K562 (cell line): ENCODE measurements around the gene RGS4. TPM values are rescaled to one million over a fixed set of nuclear protein-coding genes. Genes with fewer than 3 reads are reported as not detected.

Source experiments
- ATAC-seq: fragments of 200-7000 bp; cut with Tn5 transposase; 3 replicates; pipeline ENCODE4 v1.9.1; 2020; ENCODE audit warnings: moderate library complexity
- BruUV-seq: library from RNA; stranded (reverse); fragments of 400-500 nt; replicated peaks from 2 replicates; lab custom pipeline; 2021; lab: Mats Ljungman, UMichigan
- CTCF ChIA-PET: fragments of 300-600 bp; formaldehyde crosslinking; extraction: SDS; loops from one replicate; lab custom pipeline; 2021; ENCODE audit warnings: low intra/inter-chr PET ratio; lab: Yijun Ruan, JAX
- POLR2A ChIA-PET: fragments of 300-600, 350-650 bp; sonication (Branson Sonifier 250); formaldehyde crosslinking; extraction: SDS; loops from one replicate; lab custom pipeline; 2021; ENCODE audit warnings: antibody characterized with exemption, inconsistent platforms; lab: Yijun Ruan, JAX
- DNase-seq, 4 experiments: peaks; one replicate each; pipeline versions ENCODE4 v3.0.0 to v3.0.0-alpha.2; 2011 to 2018; ENCODE audit warnings: low spot score in 3 of 4, mixed read lengths in 3 of 4; ENCODE audit errors: extremely low read depth in 1 of 4
- FAIRE-seq: peaks from 2 replicates; lab custom pipeline; 2011; peaks lifted over from hg19 to GRCh38; lab: Jason Lieb, UNC
- H2AFZ ChIP-seq: 2 replicates; pipeline ENCODE4 v1.6.0; 2011; ENCODE audit warnings: low read depth, low read length, control low read depth, inconsistent platforms
- H3K27ac ChIP-seq: fragments of 200-600 bp; 3 replicates; pipeline ENCODE4 v1.8.0; 2011; ENCODE audit warnings: low read depth, mild to moderate bottlenecking, control low read depth, inconsistent platforms, low read length, moderate library complexity, mixed read lengths; ENCODE audit errors: extremely low read depth
- H3K27me3 ChIP-seq, 2 experiments: fragments of 300-600 bp in 1 of 2; 2 replicates in 1 of 2; 3 replicates in 1 of 2; pipeline versions ENCODE4 v1.6.0 to v1.8.0; 2011; ENCODE audit warnings: inconsistent platforms in 2 of 2, low read length in 2 of 2, mild to moderate bottlenecking in 1 of 2, mixed read lengths in 1 of 2, moderate library complexity in 1 of 2; ENCODE audit not compliant: control insufficient read depth in 2 of 2, insufficient read depth in 2 of 2
- H3K36me3 ChIP-seq: fragments of 300-600 bp; 3 replicates; pipeline ENCODE4 v1.8.0; 2011; ENCODE audit warnings: mild to moderate bottlenecking, low read length, inconsistent platforms; ENCODE audit not compliant: control insufficient read depth, insufficient read depth
- H3K4me1 ChIP-seq, 2 experiments: fragments of 200-600 bp in 1 of 2; replicated peaks in 1 of 2; 2 replicates in 1 of 2; 3 replicates in 1 of 2; pipeline versions ENCODE4 v1.5.1 to v1.8.0; 2011; ENCODE audit warnings: inconsistent platforms in 2 of 2, low read length in 2 of 2, mild to moderate bottlenecking in 1 of 2, mixed read lengths in 1 of 2, moderate library complexity in 1 of 2; ENCODE audit not compliant: control insufficient read depth in 2 of 2, insufficient read depth in 2 of 2
- H3K4me2 ChIP-seq: 2 replicates; pipeline ENCODE4 v1.6.1; 2011; ENCODE audit warnings: low read length, control low read depth, inconsistent platforms, mixed read lengths; ENCODE audit not compliant: insufficient read depth
- H3K4me3 ChIP-seq: fragments of 200-600 bp; sonication (generic), shearing (Covaris generic); 2 replicates; pipeline ENCODE4 v1.5.1; 2016; ENCODE audit warnings: control low read depth, inconsistent platforms
- H3K79me2 ChIP-seq: fragments of 200-600 bp; 3 replicates; pipeline ENCODE4 v1.8.0; 2011; ENCODE audit warnings: low read length, inconsistent platforms; ENCODE audit not compliant: control insufficient read depth, insufficient read depth
- H3K9ac ChIP-seq, 2 experiments: 2 replicates each; pipeline versions ENCODE4 v1.6.0 to v1.6.1; 2011; ENCODE audit warnings: low read depth in 2 of 2, low read length in 2 of 2, control low read depth in 1 of 2, inconsistent platforms in 1 of 2, mild to moderate bottlenecking in 1 of 2, mixed read lengths in 1 of 2; ENCODE audit not compliant: insufficient read depth in 1 of 2
- H3K9me1 ChIP-seq: one replicate; pipeline ENCODE4 v1.6.0; 2011; ENCODE audit warnings: inconsistent platforms, mild to moderate bottlenecking, low read length, moderate library complexity; ENCODE audit not compliant: control insufficient read depth, insufficient read depth
- H3K9me3 ChIP-seq: replicated peaks from 2 replicates; pipeline ENCODE4 v1.5.1; 2011; ENCODE audit warnings: low read depth, low read length, inconsistent platforms; ENCODE audit not compliant: control insufficient read depth, insufficient read depth
- H4K20me1 ChIP-seq: replicated peaks from 2 replicates; pipeline ENCODE4 v1.6.1; 2011; ENCODE audit warnings: low read length, inconsistent platforms, mixed read lengths; ENCODE audit not compliant: control insufficient read depth, insufficient read depth
- PATZ1 ChIP-seq: fragments of 250-450 bp; sonication (Bioruptor Pico); IDR thresholded peaks from 2 replicates; pipeline ENCODE4 v1.5.0; 2020; ENCODE audit warnings: mild to moderate bottlenecking, borderline replicate concordance
- PRPF4 ChIP-seq: fragments of 200-400 bp; formaldehyde crosslinking; IDR thresholded peaks from one replicate; pipeline ENCODE4 v1.6.1; 2017; ENCODE audit warnings: low read length, low read depth, mild to moderate bottlenecking; ENCODE audit not compliant: insufficient read depth, poor library complexity, severe bottlenecking
- RFX1 ChIP-seq: fragments of 450-650 bp; IDR thresholded peaks from 2 replicates; pipeline ENCODE4 v1.6.1; 2016; ENCODE audit warnings: mild to moderate bottlenecking, moderate library complexity
- TBL1XR1 ChIP-seq, 2 experiments: IDR thresholded peaks; 2 replicates each; pipeline ENCODE4 v1.6.1; 2012; ENCODE audit warnings: improper control_type of control experiment in 2 of 2, low read length in 2 of 2, mild to moderate bottlenecking in 1 of 2
- U2AF1 ChIP-seq: fragments of 200-400 bp; formaldehyde crosslinking; optimal IDR thresholded peaks from 2 replicates; pipeline ENCODE3; 2017; ENCODE audit warnings: mild to moderate bottlenecking, low read depth, low read length, moderate library complexity
- ZNF717 ChIP-seq: fragments of 250-450 bp; sonication (Bioruptor Pico); IDR thresholded peaks from 2 replicates; pipeline ENCODE4 v1.5.0; 2021
- ZNF778 ChIP-seq: fragments of 450-650 bp; formaldehyde crosslinking; IDR thresholded peaks from 2 replicates; pipeline ENCODE4 v1.4.0; 2020; ENCODE audit warnings: mild to moderate bottlenecking, moderate library complexity
- WGBS: fragments of 100-300 bp; shearing (Covaris generic); methylation state at CpG from one replicate; pipeline ENCODE4 v1.1.6; 2016; ENCODE audit warnings: low coverage, mixed read lengths; ENCODE audit not compliant: insufficient coverage; ENCODE audit errors: missing lambda C conversion rate; 5-methylcytosine and 5-hydroxymethylcytosine counted together
- in situ Hi-C: fragments of 300-500 bp; cut with MboI; formaldehyde crosslinking; loops from 4 replicates; pipeline ENCODE4 v1.15.0; 2018; ENCODE audit warnings: inconsistent platforms, mixed read lengths
- intact Hi-C: fragments of 100-400 bp; cut with micrococcal nuclease; formaldehyde crosslinking; loops from 2 replicates; pipeline ENCODE4 v1.14.2; 2022
- polyA plus RNA-seq, 8 experiments: library from polyadenylated mRNA; depleted of rRNA in 4 of 8; stranded (reverse) in 5 of 8; unstranded in 3 of 8; fragments of >200 nt; fragmentation: Nextera tagmentation in 2 of 8; fragmentation: Illumina TruSeq in 1 of 8; extraction: Ambion mirVana in 2 of 8; extraction: Trizol in 1 of 8; gene quantifications; 2 replicates each; pipeline versions ENCODE4 v1.2.1 to v1.2.3, GENCODE V29; 2011 to 2014; ENCODE audit warnings: inconsistent platforms in 1 of 8, missing spikeins in 1 of 8
- total RNA-seq, 7 experiments: library from RNA; depleted of rRNA in 6 of 7; stranded (reverse); fragments of >200 nt in 6 of 7; fragmentation: Illumina TruSeq in 2 of 7; extraction: Trizol in 2 of 7; gene quantifications; 2 replicates each; pipeline versions ENCODE4 v1.2.1 to v1.2.3, GENCODE V29; 2011 to 2021; ENCODE audit warnings: low replicate concordance in 1 of 7
- TF ChIP-seq, protein P1 (sequence below): sonication (generic); formaldehyde crosslinking; IDR thresholded peaks from 2 replicates; pipeline ENCODE4 v1.8.1; 2023; ENCODE audit warnings: mild to moderate bottlenecking, missing genetic modification reagents

Gene RGS4
- total and polyA plus RNA-seq, 9 of the 15 experiments (the other 6 are each of a cell fraction or from before 2014, with no cell fraction given), result not detected

GRCh38 chr1:163102590-163102989 lies 33.4 kb downstream of the RGS4 start (continued):
- no peak for TF ChIP-seq PATZ1 (CRISPR knock-in tag)
- TF ChIP-seq, protein P1, sequence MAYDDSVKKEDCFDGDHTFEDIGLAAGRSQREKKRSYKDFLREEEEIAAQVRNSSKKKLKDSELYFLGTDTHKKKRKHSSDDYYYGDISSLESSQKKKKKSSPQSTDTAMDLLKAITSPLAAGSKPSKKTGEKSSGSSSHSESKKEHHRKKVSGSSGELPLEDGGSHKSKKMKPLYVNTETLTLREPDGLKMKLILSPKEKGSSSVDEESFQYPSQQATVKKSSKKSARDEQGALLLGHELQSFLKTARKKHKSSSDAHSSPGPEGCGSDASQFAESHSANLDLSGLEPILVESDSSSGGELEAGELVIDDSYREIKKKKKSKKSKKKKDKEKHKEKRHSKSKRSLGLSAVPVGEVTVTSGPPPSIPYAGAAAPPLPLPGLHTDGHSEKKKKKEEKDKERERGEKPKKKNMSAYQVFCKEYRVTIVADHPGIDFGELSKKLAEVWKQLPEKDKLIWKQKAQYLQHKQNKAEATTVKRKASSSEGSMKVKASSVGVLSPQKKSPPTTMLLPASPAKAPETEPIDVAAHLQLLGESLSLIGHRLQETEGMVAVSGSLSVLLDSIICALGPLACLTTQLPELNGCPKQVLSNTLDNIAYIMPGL (CRISPR knock-in tag), result no peak
- TF ChIP-seq TBL1XR1 (IDR thresholded peaks at IDR 0.05; ENCODE audit: low read length in 2 of 2), result no peak
- no peak for TF ChIP-seq U2AF1

GRCh38 chr1:163104385-163105099 lies 35.4 kb downstream of the RGS4 start:
- no peaks in the 10 kb centered on the region; a peak in 1 of 5 replicates for H3K4me1 ChIP-seq
- ChIA-PET POLR2A (no interaction called here), CTCF (no interaction called here)
- H3K27me3 ChIP-seq, result no peaks in the 10 kb centered on the region
- intact Hi-C loops (no loop called here), in situ Hi-C loops (no loop called here)
- 0% methylated on average over 4 of the region's 4 CpGs for WGBS
- H3K4me3 ChIP-seq, result no peak overlapping the region
- no peak overlapping the region for H2AFZ ChIP-seq
- no peak for TF ChIP-seq ZNF778 (CRISPR knock-in tag)
- no peak for TF ChIP-seq ZNF717 (CRISPR knock-in tag)
- TF ChIP-seq PRPF4, result no peak
- TF ChIP-seq RFX1, result no peak
- H3K9me1 ChIP-seq, result no peaks in the 10 kb centered on the region
- ATAC-seq (no peak), FAIRE-seq (no peak), DNase-seq (no peak)
- H3K36me3 ChIP-seq, result no peaks in the 10 kb centered on the region
- no peaks in the 10 kb centered on the region for H3K9me3 ChIP-seq
- H4K20me1 ChIP-seq, result no peaks in the 10 kb centered on the region
- BruUV-seq, result no TSS peak
- no peak overlapping the region for H3K9ac ChIP-seq
- no peaks in the 10 kb centered on the region for H3K79me2 ChIP-seq
- H3K4me2 ChIP-seq, result no peak overlapping the region
- H3K27ac ChIP-seq, result no peak overlapping the region
